ENCODE results near the gene ZNF311. TPM values are rescaled to one million over a fixed set of nuclear protein-coding genes. Genes with fewer than 3 reads are reported as not detected.
A peak's percentile ranks its signal among the peaks of the same experiment; 100 is the strongest.

ZNF311 gene
- polyA plus RNA-seq, 1 experiment: 0.77 TPM

- H3K4me3 ChIP-seq (ENCODE audit: low read depth, low read length): no peak overlapping the region
- no peaks in the 10 kb centered on the region for H3K27me3 ChIP-seq (ENCODE audit: control insufficient read depth, insufficient read depth, low read length)
- CTCF ChIA-PET: interaction anchor here (1.0 kb wide), 1 partner anchor 627 kb away, joined by 6 read pairs; no protein-coding TSS in a partner anchor
- DNase-seq (ENCODE audit: low read depth, low spot score): no peak
- H3K27ac ChIP-seq (ENCODE audit: low read depth, low read length): no peak overlapping the region
- no peaks in the 10 kb centered on the region for H3K9me3 ChIP-seq (ENCODE audit: control insufficient read depth, insufficient read depth, low read length)
- POLR2A ChIA-PET: no interaction called here
- no peak for TF ChIP-seq CTCF (IDR thresholded peaks at IDR 0.05; ENCODE audit: low read depth, low read length)
These were observed 20.9 kb upstream of the ZNF311 start for GRCh38 chr6:29025927-29026585.

- Histone ChIP-seq H3K27ac (ENCODE audit: low read depth, low read length) (no peak overlapping the region), H3K9me3 (ENCODE audit: control insufficient read depth, insufficient read depth, low read length) (no peaks in the 10 kb centered on the region), H3K4me3 (ENCODE audit: low read depth, low read length) (no peak overlapping the region), H3K27me3 (ENCODE audit: control insufficient read depth, insufficient read depth, low read length) (no peaks in the 10 kb centered on the region)
- CTCF ChIA-PET: no interaction called here
- no peak for TF ChIP-seq CTCF (IDR thresholded peaks at IDR 0.05; ENCODE audit: low read depth, low read length)
- no peak for DNase-seq (ENCODE audit: low read depth, low spot score)
- POLR2A ChIA-PET: no interaction called here
These were observed 16.3 kb upstream of the ZNF311 start for GRCh38 chr6:29021434-29021833.

GRCh38 chr6:29019629-29020028, 14.5 kb upstream of the ZNF311 start:
- ChIA-PET CTCF (interaction anchor here (3.0 kb wide), 1 partner anchor 182 kb away, joined by 13 read pairs; no protein-coding TSS in a partner anchor), POLR2A (no interaction called here)
- no peak overlapping the region for H3K4me3 ChIP-seq (ENCODE audit: low read depth, low read length)
- peaks cover 2% of the 10 kb centered on the region for H3K27me3 ChIP-seq (ENCODE audit: control insufficient read depth, insufficient read depth, low read length)
- H3K9me3 ChIP-seq (ENCODE audit: control insufficient read depth, insufficient read depth, low read length): peaks cover 6% of the 10 kb centered on the region
- no peak for TF ChIP-seq CTCF (IDR thresholded peaks at IDR 0.05; ENCODE audit: low read depth, low read length)
- H3K27ac ChIP-seq (ENCODE audit: low read depth, low read length): no peak overlapping the region
- DNase-seq (ENCODE audit: low read depth, low spot score): no peak

- Histone ChIP-seq H3K27ac (ENCODE audit: low read depth, low read length) (no peak overlapping the region), H3K9me3 (ENCODE audit: control insufficient read depth, insufficient read depth, low read length) (peaks cover 8% of the 10 kb centered on the region), H3K4me3 (ENCODE audit: low read depth, low read length) (no peak overlapping the region), H3K27me3 (ENCODE audit: control insufficient read depth, insufficient read depth, low read length) (peaks cover 4% of the 10 kb centered on the region)
- no peak for TF ChIP-seq CTCF (IDR thresholded peaks at IDR 0.05; ENCODE audit: low read depth, low read length)
- ChIA-PET POLR2A (no interaction called here), CTCF (interaction anchor here (3.0 kb wide), 1 partner anchor 180 kb away, joined by 13 read pairs; no protein-coding TSS in a partner anchor)
- no peak for DNase-seq (ENCODE audit: low read depth, low spot score)
These were observed 12.3 kb upstream of the ZNF311 start for GRCh38 chr6:29017428-29017802.

- Histone ChIP-seq H3K4me3 (ENCODE audit: low read depth, low read length) (peak overlapping the region; percentile 72), H3K9me3 (ENCODE audit: control insufficient read depth, insufficient read depth, low read length) (peaks cover 8% of the 10 kb centered on the region), H3K27ac (ENCODE audit: low read depth, low read length) (no peak overlapping the region), H3K27me3 (ENCODE audit: control insufficient read depth, insufficient read depth, low read length) (peaks cover 9% of the 10 kb centered on the region)
- ChIA-PET CTCF (interaction anchor here (0.8 to 6.7 kb wide), 20 partner anchors 11 to 900 kb away, joined by 3 to 61 read pairs (median 4); partner anchors contain the start of genes TRIM27 and ZNF311), POLR2A (no interaction called here)
- TF ChIP-seq CTCF (IDR thresholded peaks at IDR 0.05; ENCODE audit: low read depth, low read length): peak; percentile 91
- peak; percentile 42 for DNase-seq (ENCODE audit: low read depth, low spot score)
These were observed 11.7 kb upstream of the ZNF311 start for GRCh38 chr6:29016559-29017427.

Data from AG04450 (cell line).